K562 (cell line): ENCODE measurements around the gene BPTF. TPM values are rescaled to one million over a fixed set of nuclear protein-coding genes. Genes with fewer than 3 reads are reported as not detected.

Experiments used
- BACH1 ChIP-seq: fragments of 200-800 bp; sonication (Bioruptor generic); IDR thresholded peaks from 2 replicates; pipeline ENCODE4 v1.6.1; 2016; ENCODE audit warnings: missing genetic modification characterization, missing compliant biosample characterization
- CAMTA2 ChIP-seq: fragments of 250-450 bp; sonication (Bioruptor Pico); conservative IDR thresholded peaks from 2 replicates; pipeline ENCODE4 v1.5.1; 2022
- DMBX1 ChIP-seq: fragments of 250-450 bp; sonication (Bioruptor Pico); IDR thresholded peaks from 2 replicates; pipeline ENCODE4 v1.8.0; 2022; ENCODE audit warnings: inconsistent platforms, mild to moderate bottlenecking, moderate library complexity, borderline replicate concordance
- ELF1 ChIP-seq: fragments of 200-800 bp; sonication (Bioruptor generic); IDR thresholded peaks from 2 replicates; pipeline ENCODE4 v1.6.1; 2016; ENCODE audit warnings: missing genetic modification characterization, missing compliant biosample characterization
- ETS2 ChIP-seq: IDR thresholded peaks from 2 replicates; pipeline ENCODE4 v1.6.1; 2016; ENCODE audit warnings: borderline replicate concordance, missing genetic modification characterization, mild to moderate bottlenecking, moderate library complexity, missing compliant biosample characterization; ENCODE audit not compliant: poor library complexity, severe bottlenecking
- FIP1L1 ChIP-seq: fragments of 200-400 bp; formaldehyde crosslinking; IDR thresholded peaks from 2 replicates; pipeline ENCODE4 v1.6.1; 2018; ENCODE audit warnings: mild to moderate bottlenecking, low read depth, low read length; ENCODE audit not compliant: poor library complexity, severe bottlenecking
- HNRNPLL ChIP-seq: fragments of 200-400 bp; formaldehyde crosslinking; IDR thresholded peaks from 2 replicates; pipeline ENCODE4 v1.6.1; 2017; ENCODE audit warnings: low read length, low read depth, mild to moderate bottlenecking; ENCODE audit not compliant: poor library complexity, severe bottlenecking
- NEUROD1 ChIP-seq: fragments of 150-350 bp; IDR thresholded peaks from 2 replicates; pipeline ENCODE4 v1.6.1; 2014; ENCODE audit warnings: borderline replicate concordance, low read length, low read depth; ENCODE audit not compliant: partially characterized antibody
- PBX2 ChIP-seq, 2 experiments: IDR thresholded peaks in 1 of 2; conservative IDR thresholded peaks in 1 of 2; 2 replicates each; pipeline ENCODE4 v1.6.1; 2016; ENCODE audit warnings: low read depth in 2 of 2, mild to moderate bottlenecking in 1 of 2, missing compliant biosample characterization in 1 of 2, missing genetic modification characterization in 1 of 2, moderate library complexity in 1 of 2
- POLR2AphosphoS2 ChIP-seq: IDR thresholded peaks from 2 replicates; pipeline ENCODE4 v1.6.1; 2012; ENCODE audit warnings: low read length, improper control_type of control experiment
- POLR2G ChIP-seq: fragments of 200-400 bp; formaldehyde crosslinking; IDR thresholded peaks from 2 replicates; pipeline ENCODE4 v1.6.1; 2017; ENCODE audit warnings: low read depth, mild to moderate bottlenecking, antibody characterized with exemption, low read length, moderate library complexity
- POLR2H ChIP-seq: IDR thresholded peaks from 2 replicates; pipeline ENCODE4 v1.6.1; 2016; ENCODE audit warnings: missing genetic modification characterization, low read depth, mild to moderate bottlenecking, control low read depth, missing compliant biosample characterization, moderate library complexity
- RBM25 ChIP-seq: fragments of 200-400 bp; formaldehyde crosslinking; IDR thresholded peaks from 2 replicates; pipeline ENCODE4 v1.6.1; 2018; ENCODE audit warnings: low read length, low read depth, moderate library complexity; ENCODE audit not compliant: severe bottlenecking
- SIN3A ChIP-seq, 2 experiments: fragments of 150-350 bp in 1 of 2; IDR thresholded peaks; 2 replicates each; pipeline ENCODE4 v1.6.1; 2011 to 2016; ENCODE audit warnings: borderline replicate concordance in 2 of 2, low read depth in 2 of 2, low read length in 2 of 2, mild to moderate bottlenecking in 2 of 2, moderate library complexity in 2 of 2; ENCODE audit not compliant: control insufficient read depth in 1 of 2
- SOX6 ChIP-seq: fragments of 450-650 bp; IDR thresholded peaks from 2 replicates; pipeline ENCODE4 v1.6.1; 2014; ENCODE audit warnings: mild to moderate bottlenecking
- YBX1 ChIP-seq: fragments of 450-650 bp; IDR thresholded peaks from 2 replicates; pipeline ENCODE4 v1.7.1; 2016; ENCODE audit warnings: mild to moderate bottlenecking
- ZBTB17 ChIP-seq: fragments of 450-650 bp; formaldehyde crosslinking; IDR thresholded peaks from 2 replicates; pipeline ENCODE4 v1.4.0; 2020; ENCODE audit warnings: mild to moderate bottlenecking
- ZNF592 ChIP-seq: fragments of 450-650 bp; IDR thresholded peaks from 2 replicates; pipeline ENCODE4 v1.6.1; 2017; ENCODE audit warnings: antibody characterized with exemption, mild to moderate bottlenecking
- ZNF766 ChIP-seq: fragments of 200-800 bp; sonication (Bioruptor generic); conservative IDR thresholded peaks from 2 replicates; pipeline ENCODE4 v1.6.1; 2016; ENCODE audit warnings: missing genetic modification characterization, missing compliant biosample characterization
- polyA plus RNA-seq, 8 experiments: library from polyadenylated mRNA; depleted of rRNA in 4 of 8; stranded (reverse) in 5 of 8; unstranded in 3 of 8; fragments of >200 nt; fragmentation: Nextera tagmentation in 2 of 8; fragmentation: Illumina TruSeq in 1 of 8; extraction: Ambion mirVana in 2 of 8; extraction: Trizol in 1 of 8; gene quantifications; 2 replicates each; pipeline versions ENCODE4 v1.2.1 to v1.2.3, GENCODE V29; 2011 to 2014; ENCODE audit warnings: inconsistent platforms in 1 of 8, missing spikeins in 1 of 8
- total RNA-seq, 7 experiments: library from RNA; depleted of rRNA in 6 of 7; stranded (reverse); fragments of >200 nt in 6 of 7; fragmentation: Illumina TruSeq in 2 of 7; extraction: Trizol in 2 of 7; gene quantifications; 2 replicates each; pipeline versions ENCODE4 v1.2.1 to v1.2.3, GENCODE V29; 2011 to 2021; ENCODE audit warnings: low replicate concordance in 1 of 7
- TF ChIP-seq, protein P1 (sequence below): fragments of 450-650 bp; formaldehyde crosslinking; conservative IDR thresholded peaks from 2 replicates; pipeline ENCODE4 v1.4.0; 2022; ENCODE audit warnings: mild to moderate bottlenecking, missing genetic modification characterization

The BPTF gene
- total and polyA plus RNA-seq, 9 of the 15 experiments (the other 6 are each of a cell fraction or from before 2014, with no cell fraction given): 12.5 to 52.1 (median 26.9) TPM

GRCh38 chr17:67800495-67800928 lies 24.8 kb upstream of the BPTF start (continued):
- TF ChIP-seq, protein P1, sequence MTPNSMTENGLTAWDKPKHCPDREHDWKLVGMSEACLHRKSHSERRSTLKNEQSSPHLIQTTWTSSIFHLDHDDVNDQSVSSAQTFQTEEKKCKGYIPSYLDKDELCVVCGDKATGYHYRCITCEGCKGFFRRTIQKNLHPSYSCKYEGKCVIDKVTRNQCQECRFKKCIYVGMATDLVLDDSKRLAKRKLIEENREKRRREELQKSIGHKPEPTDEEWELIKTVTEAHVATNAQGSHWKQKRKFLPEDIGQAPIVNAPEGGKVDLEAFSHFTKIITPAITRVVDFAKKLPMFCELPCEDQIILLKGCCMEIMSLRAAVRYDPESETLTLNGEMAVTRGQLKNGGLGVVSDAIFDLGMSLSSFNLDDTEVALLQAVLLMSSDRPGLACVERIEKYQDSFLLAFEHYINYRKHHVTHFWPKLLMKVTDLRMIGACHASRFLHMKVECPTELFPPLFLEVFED (CRISPR knock-in tag): no peak
- TF ChIP-seq POLR2H (tag): no peak
- TF ChIP-seq ETS2 (tag): no peak
- no peak for TF ChIP-seq HNRNPLL
- TF ChIP-seq BACH1: no peak
- no peak for TF ChIP-seq DMBX1 (CRISPR knock-in tag)
- no peak for TF ChIP-seq PBX2 (CRISPR knock-in tag; IDR thresholded peaks at IDR 0.05; ENCODE audit: low read depth)
- TF ChIP-seq PBX2 (tag; conservative IDR thresholded peaks at IDR 0.05; ENCODE audit: low read depth): peak; percentile 26; the same call in 1 of the 2 replicates
- no peak for TF ChIP-seq ZBTB17
- peak; percentile 39; the same call in 1 of the 2 replicates for TF ChIP-seq ZNF766 (CRISPR knock-in tag)
- no peak for TF ChIP-seq FIP1L1
- TF ChIP-seq POLR2AphosphoS2: no peak
- no peak for TF ChIP-seq SIN3A (IDR thresholded peaks at IDR 0.05; ENCODE audit: borderline replicate concordance in 2 of 2, control insufficient read depth in 1 of 2, low read depth in 2 of 2, low read length in 2 of 2)
- no peak for TF ChIP-seq ZNF592
- TF ChIP-seq SOX6: peak; percentile 58; the same call in 1 of the 2 replicates
- no peak for TF ChIP-seq CAMTA2
- no peak for TF ChIP-seq NEUROD1
- TF ChIP-seq RBM25: no peak
- TF ChIP-seq ELF1: no peak
- TF ChIP-seq POLR2G: no peak
- no peak for TF ChIP-seq YBX1
